Measurements from ENCODE around the gene B3GALT4.

B3GALT4 gene

GRCh38 chr6:33314943-33315792, 38.2 kb downstream of the B3GALT4 start:
- DNase-seq (ENCODE audit: low read depth in 2 of 3, low spot score in 2 of 3) = no peak

DNA sequence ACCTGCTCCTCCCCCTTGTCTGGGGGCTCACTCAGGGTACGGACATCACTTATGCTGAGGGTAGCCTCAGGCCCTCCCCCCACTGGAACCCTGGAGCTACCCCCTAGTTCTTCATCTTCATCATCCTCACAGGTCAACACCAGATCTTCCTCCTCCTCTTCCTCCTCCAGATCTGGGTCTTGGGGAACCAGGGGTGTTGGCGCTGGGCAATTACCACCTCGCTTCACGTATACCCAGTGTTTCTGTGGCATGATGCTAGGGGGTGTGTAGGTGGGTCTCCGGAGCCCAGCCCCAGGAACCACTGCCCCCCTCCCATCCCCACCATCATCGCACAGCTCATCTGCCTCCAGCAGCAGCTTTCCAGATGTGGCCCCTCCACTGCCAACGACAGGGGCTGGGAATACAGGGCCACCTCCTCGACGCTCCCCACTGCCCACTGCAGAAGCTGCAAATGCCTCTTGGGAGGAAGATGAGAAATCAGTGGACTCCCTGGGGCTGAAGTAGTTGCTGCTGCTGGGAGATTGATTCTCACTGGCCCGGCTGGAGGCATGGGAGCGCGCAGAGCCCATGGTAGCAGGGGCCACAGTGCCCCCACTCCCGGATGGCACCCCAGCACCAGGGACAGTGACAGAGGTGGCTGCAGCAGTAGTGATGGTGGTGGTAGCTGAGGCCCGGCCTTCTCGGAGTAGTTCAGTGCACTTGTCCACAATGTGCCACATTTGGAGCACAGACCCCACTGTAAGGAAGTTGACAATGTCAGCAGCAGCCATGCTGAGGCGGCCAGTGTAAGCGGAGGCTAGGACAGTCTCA, 39.1 kb downstream of the B3GALT4 start:
- DNase-seq (ENCODE audit: low read depth in 2 of 3, low spot score in 2 of 3) = no peak

- DNase-seq (ENCODE audit: low read depth in 2 of 3, low spot score in 2 of 3) = no peak
These were observed 39.9 kb downstream of the B3GALT4 start for GRCh38 chr6:33316603-33317418.

DNA sequence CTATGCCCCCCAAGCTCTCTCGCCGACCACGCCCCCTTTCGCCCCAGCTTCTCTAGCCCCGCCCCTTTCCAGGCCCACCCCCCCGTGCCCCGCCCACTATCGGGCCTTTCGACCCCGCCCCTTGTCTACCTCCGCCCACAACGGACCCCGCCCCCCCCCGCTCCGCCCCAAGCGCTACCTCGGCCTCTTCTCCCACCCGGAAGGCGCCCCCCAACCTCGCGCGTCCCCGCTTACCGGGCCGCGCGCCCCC, 40.4 kb downstream of the B3GALT4 start:
- peak in 1 of 3 experiments; percentile 61 for DNase-seq (ENCODE audit: low read depth in 2 of 3, low spot score in 2 of 3)

DNA sequence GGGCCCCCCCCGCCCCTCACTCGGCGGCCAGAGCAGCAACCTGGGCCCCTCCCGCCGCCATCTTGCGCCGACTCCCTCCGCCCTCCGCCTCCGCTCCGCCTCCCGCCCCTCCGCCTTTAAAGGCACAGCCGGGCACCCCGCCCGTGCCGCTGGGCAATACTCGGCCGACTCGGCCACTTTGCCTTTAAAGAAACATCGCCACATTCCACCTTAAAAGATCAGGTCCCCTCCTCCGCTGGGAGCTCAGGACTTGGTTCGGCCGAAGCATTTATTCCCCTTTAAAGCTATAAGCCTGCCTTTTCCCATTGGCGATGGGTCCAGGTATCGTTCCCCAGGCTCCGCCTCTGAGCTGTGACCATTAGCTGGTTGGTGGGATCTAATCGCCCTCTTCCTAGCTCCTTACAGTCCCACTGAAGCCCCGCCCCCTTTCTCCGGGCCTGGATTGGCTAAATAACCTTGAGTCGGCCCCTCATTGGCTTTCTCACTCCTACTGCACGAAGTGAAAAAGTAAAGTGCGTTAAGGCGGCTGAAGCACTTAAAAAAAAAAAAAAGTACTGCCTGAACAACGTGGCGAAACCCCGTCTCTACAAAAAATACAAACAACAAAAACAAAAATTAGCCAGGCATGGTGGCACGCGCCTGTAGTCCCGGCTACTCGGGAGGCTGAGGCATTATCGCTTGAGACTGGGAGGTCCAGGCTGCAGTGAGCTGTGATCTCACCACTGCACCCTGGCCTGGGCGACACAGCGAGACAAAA, 40.9 kb downstream of the B3GALT4 start, which contains the start of gene ZBTB22:
TSS of gene ZBTB22 (minus strand) at position 76 of the 757 bp plus-strand sequence. CDS start 828 bp downstream, outside the sequence.
- DNase-seq (ENCODE audit: low read depth in 2 of 3, low spot score in 2 of 3) = peak; percentile 82 to 90 (median 85)

DNA sequence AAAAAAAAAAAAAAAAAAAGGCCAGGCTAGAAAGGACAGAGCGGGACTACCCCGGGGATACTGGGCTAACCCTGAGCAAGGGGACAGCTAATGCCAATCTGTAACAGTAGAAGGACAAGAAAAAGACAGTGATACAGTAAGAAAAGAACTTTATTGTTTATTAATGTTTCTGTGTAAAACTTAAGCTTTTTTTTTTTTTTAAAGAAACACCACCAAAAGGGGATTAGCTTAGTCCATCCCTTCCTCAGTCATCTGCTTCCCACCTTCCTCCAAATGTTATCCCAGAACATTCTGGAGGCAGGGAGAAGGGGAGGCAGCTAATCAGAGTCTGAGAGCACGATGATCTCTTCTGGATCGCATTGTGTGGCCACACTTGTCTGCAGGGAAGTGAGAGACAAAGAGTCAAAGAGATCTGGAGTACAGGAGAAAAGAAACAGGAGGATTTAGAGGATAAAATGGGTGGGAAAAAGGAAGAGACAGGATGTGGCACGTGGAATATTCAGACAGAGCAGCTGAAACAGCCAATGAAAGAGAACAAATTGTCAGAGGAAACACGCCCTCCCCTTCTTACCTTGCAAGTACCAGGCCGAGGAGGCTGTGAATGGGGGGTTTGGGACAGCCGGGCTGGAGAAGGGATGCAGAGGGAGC, 41.6 kb downstream of the B3GALT4 start:
- DNase-seq (ENCODE audit: low read depth in 2 of 3, low spot score in 2 of 3) = no peak

GRCh38 chr6:33319939-33320314, 43.0 kb downstream of the B3GALT4 start:
- DNase-seq (ENCODE audit: low read depth in 2 of 3, low spot score in 2 of 3) = no peak

- DNase-seq (ENCODE audit: low read depth in 2 of 3, low spot score in 2 of 3) = no peak
These were observed 43.6 kb downstream of the B3GALT4 start for GRCh38 chr6:33320315-33321181.

- no peak for DNase-seq (ENCODE audit: low read depth in 2 of 3, low spot score in 2 of 3)
These were observed 44.3 kb downstream of the B3GALT4 start for GRCh38 chr6:33321227-33321626.

- no peak for DNase-seq (ENCODE audit: low read depth in 2 of 3, low spot score in 2 of 3)
These were observed 46.7 kb downstream of the B3GALT4 start for GRCh38 chr6:33323623-33323948.

DNA sequence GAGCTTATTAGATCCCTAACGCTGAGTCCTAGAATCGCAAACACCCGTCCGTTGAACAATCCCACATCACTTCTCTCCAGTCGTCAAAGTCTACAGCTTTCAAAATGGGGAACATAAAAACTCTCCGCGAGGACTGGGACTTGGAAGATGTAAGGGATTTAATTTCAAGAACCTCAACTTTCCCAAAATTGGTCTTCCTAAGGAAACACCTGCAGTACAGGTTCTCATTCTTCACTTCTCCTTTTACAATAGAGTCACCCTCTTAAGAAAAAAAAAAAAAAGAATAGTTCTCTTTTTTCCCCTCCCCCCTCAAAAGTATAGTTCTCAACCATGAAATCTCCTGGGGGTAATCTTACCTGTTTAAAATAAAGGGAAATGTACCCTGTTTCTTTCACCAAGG, 47.2 kb downstream of the B3GALT4 start:
- DNase-seq (ENCODE audit: low read depth in 2 of 3, low spot score in 2 of 3) = no peak

All from activated CD8-positive, alpha-beta memory T cell treated with anti-CD3 and anti-CD28 coated beads for 48 hours (primary cell).